Suppressor macrophage treated with lipopolysaccharide for 4 hours (primary cell): ENCODE results near the gene CBR4.
"Not testable (repeated sequence)": the region's sequence is repeated elsewhere in the genome, so short reads cannot be mapped to it uniquely, and the experiment has no call there.

Experiments used
- DNase-seq: peaks from one replicate; pipeline ENCODE4 v3.0.0-alpha.2; 2020

Gene CBR4

DNA sequence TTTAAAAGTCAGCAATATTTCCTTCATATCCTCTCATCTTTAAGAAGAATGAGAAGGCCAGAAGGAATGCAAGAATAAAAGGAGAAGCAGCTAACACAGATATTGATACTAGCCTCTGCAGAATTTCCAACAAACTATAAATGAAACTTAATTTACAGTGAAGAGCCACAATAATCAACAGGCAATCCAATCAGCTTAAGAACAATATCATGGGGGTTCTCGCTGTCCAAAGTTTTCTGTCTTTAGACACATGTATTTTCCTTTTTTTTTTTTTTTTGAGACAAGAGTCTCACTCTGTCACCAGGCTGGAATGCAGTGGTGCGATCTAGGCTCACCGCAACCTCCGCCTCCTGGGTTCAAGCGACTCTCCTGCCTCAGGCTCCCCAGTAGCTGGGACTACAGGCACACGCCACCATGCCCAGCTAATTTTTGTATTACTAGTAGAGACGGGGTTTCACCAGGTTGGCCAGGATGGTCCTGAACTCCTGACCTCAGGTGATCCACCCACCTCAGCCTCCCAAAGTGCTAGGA is 17.0 kb downstream of the CBR4 start:
- DNase-seq = not testable (repeated sequence)

DNA sequence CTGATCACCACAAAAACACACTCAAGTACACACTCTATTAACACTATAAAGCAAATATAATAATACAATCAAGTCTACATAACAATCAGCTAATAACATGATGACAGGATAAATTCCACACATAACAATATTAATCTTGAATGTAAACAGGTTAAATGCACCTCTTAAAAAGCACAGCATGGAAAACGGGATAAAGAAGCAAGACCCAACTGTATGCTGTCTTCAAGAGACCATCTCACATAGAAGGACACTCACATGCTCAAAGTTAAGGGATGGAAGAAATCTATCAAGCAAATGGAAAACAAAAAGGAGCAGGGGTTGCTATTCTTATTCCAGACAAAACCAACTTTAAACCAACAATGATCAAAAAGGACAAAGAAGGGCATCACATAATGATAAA is 28.1 kb downstream of the CBR4 start:
- no peak for DNase-seq

DNA sequence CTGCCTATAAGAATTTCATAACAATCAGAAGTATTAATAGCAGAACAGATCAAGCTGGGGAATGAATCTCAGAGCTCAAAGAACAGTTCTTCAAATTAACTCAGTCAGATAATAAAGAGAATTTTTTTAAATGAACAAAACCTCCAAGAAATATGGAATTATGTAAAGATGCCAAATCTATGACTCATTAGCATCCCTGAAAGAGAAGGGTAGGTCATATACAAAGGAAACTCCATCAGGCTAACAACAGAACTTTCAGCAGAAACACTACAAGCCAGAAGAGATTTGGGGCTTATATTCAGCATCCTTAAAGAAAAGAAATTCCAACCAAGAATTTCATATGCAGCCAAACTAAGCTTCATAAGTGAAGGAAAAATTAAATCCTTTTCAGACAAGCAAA is 28.6 kb downstream of the CBR4 start:
- no peak for DNase-seq

DNA sequence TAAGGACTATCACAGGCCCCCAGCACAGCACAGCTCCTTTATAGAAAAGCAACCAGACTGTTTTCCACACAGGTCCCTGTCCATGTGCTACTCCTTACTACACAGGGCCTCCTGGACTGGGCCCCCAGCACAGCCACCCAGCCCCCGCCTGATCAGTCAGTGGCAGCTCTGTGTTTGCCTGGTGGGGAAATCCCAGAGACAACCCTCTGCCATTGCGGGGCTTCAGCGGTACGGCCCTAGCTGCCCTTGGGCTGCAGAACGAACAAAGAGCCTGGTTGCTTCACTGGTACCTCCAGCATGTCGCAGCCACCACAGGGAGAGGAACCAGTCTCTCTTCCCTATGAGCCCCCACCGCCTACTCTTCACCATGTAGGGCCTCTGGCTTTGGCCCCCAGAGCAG is 30.7 kb downstream of the CBR4 start:
- no peak for DNase-seq

DNA sequence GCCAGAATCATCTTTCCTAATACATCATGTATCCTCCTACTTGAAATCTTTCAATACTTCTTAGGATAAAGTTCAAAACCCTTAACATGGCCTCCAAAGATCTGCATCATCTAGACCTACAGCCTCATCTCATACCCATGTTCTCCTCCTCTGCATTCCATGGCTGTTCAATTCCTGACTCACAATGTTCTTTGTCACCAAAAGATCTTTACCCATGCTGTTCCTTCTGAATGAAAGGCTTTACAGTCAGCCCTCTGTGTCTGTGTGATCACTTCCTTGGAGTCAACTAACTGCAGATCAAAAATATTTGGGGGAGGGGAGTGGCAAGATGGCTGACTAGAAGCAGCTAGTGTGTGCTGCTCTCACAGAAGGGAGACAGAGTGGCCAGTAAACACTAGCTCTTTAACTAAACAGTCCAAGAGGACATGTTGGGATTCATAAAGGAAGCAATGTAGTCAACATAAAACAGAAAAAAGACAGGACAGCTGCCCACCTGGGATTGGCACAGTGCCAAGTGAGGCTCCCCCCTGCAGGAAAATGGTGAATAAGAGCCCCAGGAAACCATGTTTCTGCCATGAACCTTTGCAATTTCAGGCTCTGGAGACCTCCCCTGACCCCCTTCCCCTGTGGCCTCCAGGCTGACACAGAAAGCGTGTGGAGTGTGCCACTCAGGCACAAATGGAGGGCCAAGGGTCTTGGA is 31.9 kb downstream of the CBR4 start:
- no peak for DNase-seq

DNA sequence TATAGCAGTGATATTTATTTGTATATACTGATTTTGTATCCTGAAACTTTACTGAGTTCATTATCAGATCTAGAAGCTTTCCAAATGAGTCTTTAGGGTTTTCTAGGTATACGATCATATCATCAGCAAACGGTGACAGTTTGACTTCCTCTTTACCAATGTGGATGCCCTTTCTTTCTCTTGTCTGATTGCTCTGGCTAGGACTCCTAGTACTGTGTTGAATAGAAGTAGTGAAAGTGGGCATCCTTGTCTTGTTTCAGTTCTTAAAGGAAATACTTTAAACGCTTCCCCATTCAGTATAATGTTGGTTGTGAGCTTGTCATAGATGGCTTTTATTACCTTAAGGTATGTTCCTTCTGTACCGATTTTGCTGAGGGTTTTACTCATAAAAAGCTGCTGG is 37.5 kb downstream of the CBR4 start:
- DNase-seq = no peak

DNA sequence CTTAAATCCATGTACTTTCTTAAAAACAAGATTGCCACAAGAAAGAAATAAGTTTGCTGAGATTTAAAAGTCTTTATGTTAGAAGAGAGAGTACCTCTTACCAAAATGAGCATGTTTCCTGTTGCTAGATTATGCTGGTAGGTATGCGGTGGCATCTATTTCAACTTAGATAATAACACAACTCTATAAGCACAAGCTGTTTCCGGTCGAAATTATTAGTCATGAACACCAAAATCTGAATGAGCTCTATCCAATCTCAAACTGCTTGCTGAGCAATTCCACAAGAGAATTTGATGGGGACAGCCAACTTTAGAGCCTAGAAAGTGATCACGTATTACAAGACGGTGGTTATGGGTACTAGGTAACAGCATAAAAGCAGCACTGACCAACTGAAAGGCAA is 49.3 kb downstream of the CBR4 start:
- no peak for DNase-seq

DNA sequence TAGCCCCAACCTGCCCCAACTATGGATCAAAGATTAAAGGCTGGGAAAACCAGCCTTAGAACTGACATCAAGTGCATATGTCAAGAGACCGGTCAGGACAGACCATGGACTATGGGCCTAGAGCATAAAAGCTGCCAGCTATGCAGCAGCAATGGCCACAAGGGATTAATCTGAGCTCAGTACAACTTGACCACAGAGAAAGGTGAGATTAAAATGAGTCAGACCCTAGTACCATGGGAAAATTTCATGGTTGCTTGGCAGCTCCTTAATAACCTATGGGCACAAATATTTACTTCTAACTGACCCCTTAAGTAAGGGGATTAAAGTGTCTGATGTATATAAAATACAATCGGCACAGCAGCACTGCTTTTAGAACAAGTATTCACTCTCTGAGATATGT is 54.4 kb downstream of the CBR4 start:
- no peak for DNase-seq

DNA sequence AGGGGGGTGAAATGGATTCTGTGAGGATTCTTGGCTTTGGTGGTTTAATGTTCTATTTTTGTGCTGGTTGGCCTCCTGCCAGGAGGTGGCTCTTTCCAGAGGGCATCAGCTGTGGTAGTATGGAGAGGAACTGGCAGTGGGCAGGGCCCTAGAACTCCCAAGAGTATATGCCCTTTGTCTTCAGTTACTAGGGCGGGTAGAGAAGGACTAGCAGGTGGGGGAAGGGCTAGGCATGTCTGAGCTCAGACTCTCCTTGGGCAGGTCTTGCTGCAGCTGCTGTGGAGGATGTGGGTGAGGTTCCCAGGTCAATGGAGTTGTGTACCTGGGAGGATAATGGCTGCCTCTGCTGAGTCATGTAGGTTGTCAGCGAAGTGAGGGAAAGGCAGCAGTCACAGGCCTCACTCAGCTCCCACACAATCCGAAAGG is 57.2 kb downstream of the CBR4 start:
- not testable (repeated sequence) for DNase-seq

DNA sequence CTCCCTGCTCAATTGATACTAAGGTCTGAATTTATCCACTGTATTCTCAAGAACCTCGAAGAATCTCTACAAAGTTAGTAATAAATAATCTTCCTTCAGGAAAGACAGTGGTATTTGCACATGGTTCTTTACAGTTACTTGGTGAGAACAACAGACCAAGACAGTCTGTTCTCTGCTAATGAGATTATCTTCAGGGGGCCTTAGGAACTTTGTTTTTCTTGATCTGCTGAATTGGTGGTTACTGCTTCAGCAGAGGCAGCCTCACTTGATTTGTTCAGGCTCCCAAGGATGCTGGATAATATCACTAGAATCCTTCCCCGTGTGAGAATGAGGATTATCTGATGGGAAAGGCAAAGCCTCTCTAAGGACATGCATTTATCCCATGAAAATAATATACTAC is 64.8 kb downstream of the CBR4 start:
- no peak for DNase-seq

DNA sequence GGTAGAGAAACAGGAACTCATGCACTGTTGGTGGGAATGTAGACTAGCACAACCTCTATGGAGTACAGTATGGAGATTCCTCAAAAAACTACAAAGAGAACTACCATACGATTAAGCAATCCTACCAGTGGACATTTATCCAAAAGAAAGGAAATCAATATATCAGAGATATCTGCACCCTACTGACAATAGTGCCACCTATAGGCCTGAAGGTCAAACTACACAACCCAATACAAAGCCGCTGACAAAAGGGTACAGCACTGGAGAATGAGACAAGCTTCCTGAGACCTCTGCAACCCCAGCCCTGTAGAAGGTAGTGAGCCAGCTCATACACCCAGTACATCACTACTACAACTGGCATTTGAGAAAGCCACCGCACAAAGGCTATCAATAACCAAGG is 67.1 kb downstream of the CBR4 start:
- peak; percentile 3 for DNase-seq
